ENCODE measurements around the gene ZNF853. TPM values are rescaled to one million over a fixed set of nuclear protein-coding genes. Genes with fewer than 3 reads are reported as not detected.

ZNF853 gene
- total and polyA plus RNA-seq, 10 of the 15 experiments (the other 5 are each of a cell fraction or from before 2014, with no cell fraction given): 0.04 to 0.26 (median 0.05) TPM; not detected in 4

DNA sequence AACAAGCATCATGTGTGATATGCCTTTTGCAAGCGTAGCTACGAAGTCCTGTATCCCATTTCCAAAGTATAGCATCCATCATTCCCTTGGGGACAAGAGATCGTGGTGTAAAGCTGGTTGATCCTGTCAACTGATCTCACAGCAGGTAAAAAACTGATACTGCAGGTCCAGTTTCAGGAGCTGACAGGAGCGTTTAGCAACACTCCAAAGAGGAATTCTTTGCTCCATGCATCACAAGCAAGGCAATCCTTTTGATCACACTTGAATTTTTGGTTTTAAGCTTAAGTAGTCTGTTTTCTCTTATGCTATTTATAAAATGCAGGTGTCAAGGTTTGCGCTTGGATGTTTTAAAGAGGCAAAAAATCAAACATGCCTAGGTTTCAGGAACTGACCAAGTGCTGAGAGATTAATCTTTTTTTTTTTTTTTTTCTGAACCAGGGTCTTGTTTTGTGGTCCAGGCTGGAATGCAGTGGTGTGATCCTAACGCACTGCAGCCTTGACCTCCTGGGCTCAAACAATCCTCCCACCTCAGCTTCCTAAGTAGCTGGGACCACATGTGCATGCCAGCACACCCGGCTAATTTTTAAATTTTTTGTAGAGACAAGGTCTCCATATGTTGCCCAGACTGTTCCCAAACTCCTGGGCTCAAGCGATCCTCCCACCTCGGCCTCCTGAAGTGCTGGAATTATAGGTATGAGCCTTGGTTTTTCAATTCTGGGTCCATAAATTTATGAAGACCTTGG, 40.0 kb upstream of the ZNF853 start:
- Histone ChIP-seq H4K20me1 (ENCODE audit: control insufficient read depth, insufficient read depth) (no peaks in the 10 kb centered on the region), H3K27ac (ENCODE audit: control insufficient read depth, insufficient read depth) (no peak overlapping the region), H3K4me1 (ENCODE audit: control insufficient read depth, insufficient read depth, low read length) (peaks cover 15% of the 10 kb centered on the region), H3K9me3 (replicated peaks; ENCODE audit: control insufficient read depth, insufficient read depth, low read length) (no peaks in the 10 kb centered on the region), H3K4me2 (ENCODE audit: control insufficient read depth, insufficient read depth) (no peak overlapping the region), H3K36me3 (ENCODE audit: control insufficient read depth in 2 of 2, insufficient read depth in 2 of 2, low read length in 1 of 2) (0 out of 4 replicates have a peak, but pooled peaks cover 0 to 2% of the 10 kb centered on the region in 2 experiments), H2AFZ (ENCODE audit: control insufficient read depth, low read depth, low read length) (no peak overlapping the region), H3K9ac (ENCODE audit: control insufficient read depth, insufficient read depth, low read length) (no peak overlapping the region), H3K79me2 (ENCODE audit: control insufficient read depth, insufficient read depth, low read length) (peaks cover 7% of the 10 kb centered on the region), H3K27me3 (replicated peaks in 1 of 2; ENCODE audit: control insufficient read depth in 2 of 2, insufficient read depth in 2 of 2, low read length in 1 of 2) (no peaks in the 10 kb centered on the region), H3K4me3 (no peak overlapping the region)
- in situ Hi-C loops (cut with MboI): no loop called here
- ATAC-seq (no peak), DNase-seq (ENCODE audit: low read depth, low spot score) (no peak), FAIRE-seq (no peak)
- no peak for TF ChIP-seq WRNIP1 (IDR thresholded peaks at IDR 0.05; ENCODE audit: borderline replicate concordance, low read depth, low read length)
- no peak for TF ChIP-seq ZNF24 (IDR thresholded peaks at IDR 0.05)
- TF ChIP-seq MYB (IDR thresholded peaks at IDR 0.05; ENCODE audit: borderline replicate concordance, low read depth, low read length): no peak
- no peak for TF ChIP-seq ASH2L (IDR thresholded peaks at IDR 0.05; ENCODE audit: borderline replicate concordance, low read depth)
- no peak for TF ChIP-seq SP1 (IDR thresholded peaks at IDR 0.05; ENCODE audit: low read depth, low read length)
- TF ChIP-seq POLR2AphosphoS5 (IDR thresholded peaks at IDR 0.05; ENCODE audit: low read length): no peak
- no peak for TF ChIP-seq BMI1 (IDR thresholded peaks at IDR 0.05; ENCODE audit: borderline replicate concordance)
- no peak for TF ChIP-seq SMAD1 (IDR thresholded peaks at IDR 0.05; ENCODE audit: low read depth, partially characterized antibody)
- no peak for TF ChIP-seq MTA3 (IDR thresholded peaks at IDR 0.05; ENCODE audit: borderline replicate concordance, low read length)
- ChIA-PET RAD21 (ENCODE audit: unreplicated experiment) (interaction anchor here (3.6 kb wide), 1 partner anchor 60 kb away, joined by 16 read pairs; no protein-coding TSS in a partner anchor), CTCF (interaction anchor here (0.7 to 5.1 kb wide), 10 partner anchors 16 to 746 kb away, joined by 3 to 38 read pairs (median 4); partner anchors contain the start of gene INTS15), SMC1A (ENCODE audit: uncharacterized antibody, unreplicated experiment) (interaction anchor here (0.6 to 4.5 kb wide), 6 partner anchors 16 to 66 kb away, joined by 3 to 15 read pairs (median 4); no protein-coding TSS in a partner anchor), POLR2A (interaction anchor here (1.2 kb wide), 2 partner anchors 150 to 676 kb away, joined by 3 to 4 read pairs; no protein-coding TSS in a partner anchor)
- 78% methylated on average over 9 of the region's 9 CpGs for WGBS (ENCODE audit: insufficient coverage, insufficient replicate concordance, low lambda C conversion rate, missing lambda C conversion rate)
- no TSS peak for BruUV-seq (replicated peaks)
- intact Hi-C loops (cut with micrococcal nuclease; ENCODE audit: unreplicated experiment): loop anchor here (5.0 kb wide), 1 partner anchor 62 kb away; the partner anchor contains the start of gene ZNF316
